GM21737 (cell line): ENCODE data around the gene PKM.
"Not testable (repeated sequence)": the region's sequence is repeated elsewhere in the genome, so short reads cannot be mapped to it uniquely, and the experiment has no call there.

Experiments used
- ATAC-seq: cut with Tn5 transposase; IDR thresholded peaks from one replicate; pipeline ENCODE4 v1.9.1; 2021; ENCODE audit warnings: mild to moderate bottlenecking, moderate library complexity; ENCODE audit not compliant: unreplicated experiment

Gene PKM

DNA sequence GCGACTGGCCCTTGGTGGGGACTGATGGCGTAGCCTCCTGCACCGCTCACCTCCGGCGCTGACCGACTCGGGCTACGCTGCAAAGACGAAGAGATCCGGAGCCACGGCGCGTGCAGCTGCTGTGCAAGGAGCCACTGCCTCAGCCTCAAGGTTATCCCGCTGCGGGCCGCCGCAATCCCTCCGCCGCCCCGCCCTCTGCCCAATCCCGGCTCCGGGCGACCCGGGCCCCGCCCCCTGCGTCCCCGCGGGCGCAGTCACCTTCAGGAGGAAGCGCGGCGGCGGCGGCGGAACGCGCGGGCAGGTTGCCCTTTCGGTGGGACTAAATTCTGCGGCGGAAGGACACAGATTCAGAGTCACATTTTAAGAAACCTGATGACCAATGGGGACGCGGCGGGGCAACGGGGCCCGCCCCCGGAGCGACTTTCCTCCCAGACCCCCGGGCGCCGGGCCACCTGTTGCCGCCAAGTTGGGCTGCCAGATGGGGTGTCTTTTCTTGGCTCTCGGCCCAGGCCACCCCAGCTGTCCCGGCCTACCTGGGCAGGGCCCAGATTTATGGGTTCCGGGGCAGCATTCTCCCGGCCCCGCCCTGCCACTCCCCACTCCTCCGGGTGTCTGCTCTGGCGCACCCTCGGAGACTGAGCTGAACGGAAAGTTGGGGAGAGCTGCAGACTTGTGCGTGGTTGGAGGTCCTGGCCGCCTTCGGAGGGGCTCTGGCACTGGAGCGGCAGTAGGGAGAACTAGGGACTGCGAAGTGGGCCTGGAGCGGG lies at the start of gene PKM:
Gene PKM (minus strand): TSS at position 125 of the 767 bp plus-strand sequence. CDS start 12,093 bp downstream, outside the sequence.
- peak; percentile 37 for ATAC-seq

DNA sequence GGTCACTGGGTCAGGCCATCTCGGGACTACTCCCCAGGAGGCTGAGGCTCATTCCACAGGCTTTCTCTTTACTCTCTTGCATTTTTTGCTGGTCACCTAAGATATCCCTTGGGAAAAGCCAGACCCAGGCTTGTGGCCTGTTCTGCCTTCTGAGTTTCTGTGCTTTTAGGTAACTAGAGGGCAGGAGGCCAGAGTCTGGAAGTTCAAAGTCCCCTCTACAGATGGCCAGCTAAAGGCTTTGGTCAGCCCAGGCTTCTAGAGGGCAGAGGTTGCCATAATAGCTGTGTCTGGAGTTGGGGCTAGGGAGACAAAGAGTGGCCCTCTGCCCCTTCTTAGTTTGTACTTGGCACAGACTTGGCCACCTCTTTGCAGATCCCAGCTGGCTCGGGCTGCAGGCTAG lies 49.8 kb upstream of the PKM start:
- ATAC-seq = no peak

DNA sequence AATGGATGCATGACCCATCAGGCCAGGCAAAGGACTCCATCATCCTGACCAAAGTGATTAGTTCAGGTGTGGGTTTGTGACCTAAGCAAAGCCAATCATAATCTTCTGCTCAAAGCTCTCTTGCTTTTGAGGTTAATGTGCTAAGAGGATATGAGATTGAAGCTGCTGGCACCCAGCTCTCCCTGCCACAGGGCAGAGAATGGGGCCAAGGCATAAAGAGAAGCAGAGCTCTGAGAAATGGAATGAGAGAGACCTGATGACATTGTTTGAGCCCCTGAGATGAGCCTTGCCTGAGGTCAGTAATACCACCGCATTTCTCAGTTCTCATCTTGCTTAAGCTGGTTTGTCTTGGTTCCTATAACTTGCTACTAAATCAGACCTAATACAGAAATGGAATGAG lies 47.7 kb upstream of the PKM start:
- no peak for ATAC-seq

DNA sequence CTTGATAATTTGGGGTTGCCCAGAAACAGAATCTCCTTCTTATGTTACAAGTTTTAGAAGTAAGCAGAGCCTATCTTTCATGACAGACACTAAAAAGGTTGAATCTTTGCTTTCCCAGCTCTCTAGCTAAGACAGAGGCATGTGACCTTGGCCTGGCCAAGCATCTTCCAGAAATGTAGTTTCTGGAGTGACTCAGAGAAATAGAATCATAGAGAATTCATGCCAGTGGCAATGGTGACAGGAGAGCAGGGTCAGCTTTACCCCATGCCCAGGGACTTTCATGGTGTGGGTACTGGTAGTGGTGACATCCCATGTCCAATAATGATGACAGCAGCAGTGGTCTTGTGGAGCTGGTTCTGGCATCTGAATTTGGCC lies 45.3 kb upstream of the PKM start:
- ATAC-seq = no peak

DNA sequence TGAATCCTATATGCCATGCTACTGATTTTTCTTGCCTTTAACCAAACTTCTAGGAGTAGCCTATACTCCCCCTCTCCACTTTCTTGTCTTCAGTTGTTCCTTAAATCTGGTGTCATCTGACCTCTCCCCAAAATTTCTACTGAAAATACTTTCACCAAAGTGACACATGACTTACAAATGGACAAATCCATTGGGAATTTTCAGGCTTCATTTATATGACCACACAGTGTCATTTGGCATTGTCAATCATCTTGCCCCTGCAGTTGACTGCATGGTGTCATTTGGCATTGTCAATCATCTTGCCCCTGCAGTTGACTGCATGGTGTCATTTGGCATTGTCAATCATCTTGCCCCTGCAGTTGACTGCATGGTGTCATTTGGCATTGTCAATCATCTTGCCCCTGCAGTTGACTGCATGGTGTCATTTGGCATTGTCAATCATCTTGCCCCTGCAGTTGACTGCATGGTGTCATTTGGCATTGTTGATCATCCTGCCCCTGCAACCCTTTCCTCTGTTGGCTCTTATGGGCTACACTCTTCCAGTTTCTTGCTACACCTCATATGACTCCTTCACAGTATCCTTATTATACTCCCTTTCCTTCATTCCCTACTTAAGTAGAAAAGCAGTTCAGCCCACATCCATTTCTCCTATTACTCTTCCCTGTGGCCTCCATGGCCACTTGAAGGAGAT lies 44.8 kb upstream of the PKM start:
- not testable (repeated sequence) for ATAC-seq

DNA sequence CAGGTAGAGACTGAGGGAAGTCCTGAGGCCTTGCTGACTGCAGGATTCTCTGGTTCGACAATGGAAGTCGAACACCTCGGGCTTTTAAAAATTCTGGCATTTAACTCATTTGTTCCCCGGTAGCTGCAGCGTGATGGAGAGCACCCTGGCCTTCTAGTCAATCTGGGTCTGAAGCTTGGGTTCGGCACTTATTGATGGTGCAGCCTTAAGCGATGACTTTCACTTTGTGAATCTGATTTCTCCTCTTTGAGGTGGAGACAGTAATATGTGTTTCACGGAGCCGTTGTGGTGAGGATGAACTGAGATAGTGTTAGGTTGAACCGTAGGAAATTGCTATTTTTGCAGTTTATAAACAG lies 42.0 kb upstream of the PKM start:
- ATAC-seq = no peak

DNA sequence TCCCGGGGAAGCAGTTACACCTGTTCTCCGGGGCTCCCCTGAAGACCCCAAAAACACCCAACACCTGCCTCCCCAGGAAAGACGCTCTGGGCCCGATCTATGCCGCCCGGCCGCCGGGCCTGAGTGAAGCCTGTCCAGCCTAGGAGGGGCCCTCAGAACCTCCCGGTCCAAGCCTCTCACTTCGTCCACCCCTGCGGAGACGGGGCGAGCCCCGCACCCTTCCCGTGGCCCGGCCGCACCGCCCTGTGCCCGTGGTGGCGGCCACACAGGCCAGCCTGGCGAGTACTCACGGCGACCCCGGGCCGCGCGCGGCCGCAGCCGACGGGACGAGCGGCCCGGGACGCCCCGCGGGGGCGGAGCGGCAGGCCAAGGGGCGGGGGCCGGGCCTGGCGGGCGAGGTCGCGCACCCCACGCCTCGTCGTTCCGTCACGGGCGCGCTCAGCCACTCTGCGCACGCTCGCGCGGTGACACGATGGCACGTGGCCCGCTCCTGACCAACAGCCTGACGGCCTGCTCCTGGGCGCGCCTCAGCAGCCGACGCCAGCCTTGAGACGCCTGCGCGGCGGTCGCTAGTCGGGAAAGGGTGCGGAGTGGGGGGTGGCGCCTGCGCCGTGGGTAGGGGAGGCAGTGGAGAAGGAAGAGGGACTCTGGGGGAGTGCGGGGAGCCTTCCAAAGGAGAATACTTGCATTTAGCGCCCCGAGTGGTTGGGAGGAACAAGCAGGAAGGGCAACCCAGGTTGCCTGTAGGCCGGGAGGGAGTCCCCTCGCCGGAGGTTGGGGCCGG lies 41.4 kb upstream of the PKM start, which contains the start of gene PARP6:
Gene PARP6 (minus strand): TSS at position 342 of the 784 bp plus-strand sequence. CDS start 5,077 bp downstream, outside the sequence.
- ATAC-seq = peak; percentile 96

DNA sequence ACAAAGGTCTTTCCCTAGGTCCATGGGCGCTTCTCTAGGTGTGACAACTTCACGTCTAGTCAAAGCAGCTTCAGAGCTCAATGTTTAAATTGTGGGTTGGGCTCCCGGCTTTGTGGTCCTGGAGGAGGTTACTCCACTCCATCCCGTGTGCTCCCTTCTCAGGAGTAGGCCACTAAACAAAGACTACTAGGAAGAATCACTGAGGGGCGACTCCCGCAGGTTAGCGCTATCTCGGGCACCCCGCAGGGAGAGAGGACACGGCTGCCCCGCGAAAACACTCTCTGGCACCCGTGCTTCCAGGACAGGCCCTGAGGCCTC lies 40.9 kb upstream of the PKM start:
- ATAC-seq = no peak

DNA sequence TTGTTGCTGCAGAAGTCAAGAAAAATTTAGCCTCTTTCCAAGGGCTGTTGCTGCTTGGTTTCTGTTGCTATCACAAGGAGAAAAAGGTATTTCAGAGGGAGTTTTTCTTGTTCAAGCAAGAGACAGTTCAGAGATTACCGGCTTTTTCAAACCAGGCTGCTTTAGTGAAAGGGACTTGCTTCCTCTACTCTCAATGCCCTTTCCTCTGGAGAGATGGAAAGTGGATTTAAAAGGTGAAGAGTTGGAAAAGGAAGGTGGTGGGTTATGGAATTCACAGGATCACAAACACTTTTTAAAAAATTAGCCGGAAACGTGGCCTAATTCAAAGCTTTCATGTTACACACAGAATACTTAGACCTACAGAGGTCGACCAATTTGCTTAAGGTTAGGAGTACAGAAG lies 40.2 kb upstream of the PKM start:
- no peak for ATAC-seq

DNA sequence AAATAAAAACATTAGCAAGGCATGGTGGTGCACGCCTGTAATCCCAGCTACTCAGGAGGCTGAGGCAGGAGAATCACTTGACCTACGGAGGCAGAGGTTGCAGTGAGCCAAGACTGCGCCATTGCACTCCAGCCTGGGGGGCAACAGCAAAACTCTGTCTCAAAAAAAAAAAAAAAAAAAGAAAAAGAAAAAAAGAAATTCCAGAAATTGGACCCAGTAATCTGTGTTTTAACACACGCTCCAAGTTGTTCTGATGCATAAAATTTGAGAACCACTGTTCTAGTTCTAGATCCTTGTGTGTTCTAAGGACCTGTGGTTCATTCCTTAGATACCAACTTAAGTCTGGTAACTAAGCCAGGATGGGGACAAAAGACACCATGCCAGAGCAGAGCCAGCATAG lies 38.7 kb upstream of the PKM start:
- ATAC-seq = no peak

DNA sequence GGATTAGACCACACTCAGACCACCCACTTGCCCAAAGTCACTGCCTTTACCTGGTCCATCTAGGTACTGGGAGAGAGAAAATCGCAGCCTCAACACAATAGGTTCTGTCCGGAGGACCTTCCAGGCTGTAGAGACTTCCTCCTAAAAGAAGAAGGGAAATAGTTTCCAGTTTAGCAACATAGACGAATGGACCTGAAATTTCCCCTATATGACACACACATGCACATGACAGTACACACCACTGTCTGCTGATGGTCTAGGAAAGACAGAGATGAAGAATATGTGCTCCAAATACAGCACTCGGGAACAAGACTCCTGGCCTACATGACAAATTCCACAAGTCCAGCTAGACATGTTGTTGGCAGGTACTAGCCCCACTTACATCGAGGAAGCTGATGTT lies 34.0 kb upstream of the PKM start:
- no peak for ATAC-seq

DNA sequence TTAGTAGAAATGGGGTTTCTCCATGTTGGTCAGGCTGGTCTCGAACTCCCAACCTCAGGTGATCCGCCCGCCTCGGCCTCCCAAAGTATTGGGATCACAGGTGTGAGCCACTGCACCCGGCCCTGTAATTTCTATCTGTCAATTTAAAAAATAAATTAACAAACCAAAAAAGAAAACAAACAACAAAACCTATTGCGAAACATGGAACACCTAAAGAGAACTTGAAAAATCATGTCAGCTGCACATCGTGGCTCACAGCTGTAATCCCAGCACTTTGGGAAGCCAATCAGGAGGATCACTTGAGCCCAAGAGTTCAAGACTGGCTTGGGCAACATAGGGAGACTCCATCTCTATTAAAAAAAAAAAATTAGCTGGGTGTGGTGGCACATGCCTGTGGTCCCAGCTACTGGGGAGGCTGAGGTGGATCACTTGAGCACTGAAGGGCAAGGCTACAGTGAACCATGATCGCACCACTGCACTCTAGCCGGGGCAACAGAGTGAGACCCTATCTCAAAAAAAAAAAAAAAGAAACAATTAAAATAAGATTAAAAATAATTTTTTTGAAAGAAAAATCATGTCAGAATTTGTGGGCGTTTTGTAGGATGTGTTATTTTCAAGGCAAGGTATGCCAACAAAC lies 21.8 kb upstream of the PKM start:
- ATAC-seq = no peak

DNA sequence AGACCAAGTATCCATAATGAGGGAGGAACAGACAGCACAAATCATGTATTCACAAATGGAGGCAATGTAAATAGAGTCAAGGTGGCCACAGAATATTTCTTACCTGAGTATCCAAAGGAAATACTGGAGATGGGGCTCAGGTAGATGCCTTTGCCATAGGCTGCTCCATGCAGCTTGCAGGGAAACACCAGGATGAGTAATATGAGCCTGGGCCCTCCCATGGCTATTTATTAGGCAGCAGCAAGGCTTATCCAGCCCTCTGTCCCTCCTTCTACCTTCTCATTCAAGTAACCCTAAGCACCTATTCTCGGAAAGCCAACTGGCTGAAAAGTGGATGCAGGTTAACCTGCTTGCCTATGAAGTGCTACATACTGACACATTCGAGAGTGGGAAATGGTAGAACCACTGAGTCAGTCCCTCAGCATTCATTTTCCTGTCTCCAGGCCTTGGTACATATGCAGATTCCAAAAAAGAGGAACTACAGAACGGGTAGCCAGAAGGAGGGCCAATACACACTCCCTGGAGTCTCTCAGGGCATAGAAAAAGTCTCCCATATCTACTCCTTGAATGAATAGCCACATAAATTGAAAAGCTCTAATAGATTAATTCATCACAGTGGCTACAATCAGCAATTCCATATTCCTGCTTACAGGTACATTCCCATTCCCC lies 18.3 kb upstream of the PKM start:
- ATAC-seq = no peak

DNA sequence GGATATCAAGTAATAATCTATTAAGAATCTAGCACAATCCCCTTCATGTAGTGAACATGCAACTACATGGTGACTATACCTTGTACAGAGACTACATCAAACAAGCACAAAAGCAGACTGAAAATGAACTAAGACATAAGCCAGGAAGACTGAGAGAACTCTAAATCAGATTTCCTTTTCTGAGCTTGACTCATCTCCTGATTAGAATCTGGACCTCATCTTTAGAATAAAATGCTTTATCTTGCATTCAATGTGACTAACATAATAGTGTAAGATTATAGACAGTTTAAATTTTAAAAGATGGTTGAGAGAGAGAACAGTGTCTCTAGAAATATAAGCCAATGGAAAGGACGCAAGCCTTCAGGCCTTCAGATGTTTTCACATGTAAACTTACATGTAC lies 17.5 kb upstream of the PKM start:
- ATAC-seq = no peak

DNA sequence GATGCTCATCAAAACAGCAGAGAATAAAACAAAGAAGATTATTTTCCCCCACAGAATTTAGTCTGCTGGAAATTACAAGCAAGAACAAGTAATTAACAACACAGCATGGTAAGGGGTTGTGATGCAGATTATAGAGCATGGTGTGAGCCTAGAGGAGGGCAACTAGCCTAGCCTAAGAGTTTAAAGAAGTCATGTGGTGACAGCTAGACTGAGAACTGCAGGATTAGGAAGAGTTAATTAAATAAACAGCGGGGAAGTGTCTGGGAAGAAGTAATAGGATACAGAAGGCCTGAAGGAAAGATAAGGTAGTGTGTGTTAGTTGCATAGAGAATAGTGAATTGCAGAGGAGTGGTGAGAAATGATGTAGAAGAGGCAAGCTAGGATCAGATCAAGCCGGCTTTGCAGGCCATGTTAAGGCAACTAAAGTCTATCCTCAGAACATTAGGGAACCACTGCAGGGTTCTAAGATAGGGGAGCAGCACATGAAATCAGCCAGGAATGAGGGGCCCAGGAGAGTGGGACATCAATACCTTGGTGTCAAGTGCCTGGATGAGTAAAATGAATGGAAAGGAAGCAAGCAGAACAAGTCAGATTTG lies 11.9 kb upstream of the PKM start:
- ATAC-seq = no peak

DNA sequence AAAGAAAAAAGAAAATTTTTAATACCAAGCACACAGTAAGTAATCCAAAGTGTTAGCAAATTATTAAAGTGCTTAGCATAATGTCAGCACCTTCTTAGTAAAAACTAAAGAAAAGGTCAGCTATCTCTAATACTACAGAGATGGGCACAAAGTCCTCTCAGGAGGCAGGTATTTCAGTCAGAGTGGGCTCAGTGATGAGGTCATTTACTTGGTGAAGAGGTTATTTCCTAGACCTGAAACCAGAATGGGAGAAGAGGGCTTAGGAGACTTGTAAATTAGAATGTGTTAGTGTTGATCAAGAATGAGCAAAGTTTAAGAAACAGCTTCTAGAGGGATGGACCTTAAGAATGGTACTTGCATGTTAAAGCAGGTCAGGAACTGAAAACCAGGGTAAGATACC lies 8.7 kb upstream of the PKM start:
- ATAC-seq = no peak

DNA sequence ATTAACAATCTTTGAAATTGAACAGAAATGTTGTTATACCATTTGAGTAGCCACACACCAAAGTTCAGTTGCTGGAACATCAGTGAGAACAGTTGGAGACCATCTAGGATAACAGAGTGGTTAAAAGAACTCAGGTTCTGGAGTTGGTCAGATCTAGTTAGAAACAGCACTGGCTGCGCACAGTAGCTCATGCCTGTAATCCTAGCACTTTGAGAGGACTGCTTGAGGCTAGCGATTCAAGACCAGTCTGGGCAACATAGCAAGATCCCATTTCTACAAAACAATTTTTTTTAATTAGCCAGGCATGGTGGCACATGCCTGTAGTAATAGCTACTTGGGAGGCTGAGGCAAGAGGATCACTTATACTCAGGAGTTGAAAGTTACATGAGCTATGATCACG lies 7.6 kb upstream of the PKM start:
- ATAC-seq = no peak

DNA sequence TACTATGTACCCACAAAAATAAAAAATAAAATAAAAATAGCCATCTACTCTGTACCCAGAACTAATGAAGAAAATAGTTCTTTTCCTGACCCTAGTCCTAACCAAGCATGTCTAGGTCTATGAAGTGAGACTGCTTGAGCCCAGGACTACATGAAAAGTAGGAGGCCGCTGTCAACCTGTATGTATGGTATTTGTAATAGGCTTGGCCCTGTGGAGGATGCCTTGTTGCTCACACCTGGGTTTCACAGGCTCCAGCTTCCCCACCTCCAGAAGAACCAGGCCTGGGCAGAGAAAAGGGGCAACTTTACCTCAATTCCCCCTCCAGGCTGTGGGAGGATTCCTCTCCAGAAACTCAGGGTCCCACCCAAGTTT lies 6.8 kb upstream of the PKM start:
- ATAC-seq = no peak

DNA sequence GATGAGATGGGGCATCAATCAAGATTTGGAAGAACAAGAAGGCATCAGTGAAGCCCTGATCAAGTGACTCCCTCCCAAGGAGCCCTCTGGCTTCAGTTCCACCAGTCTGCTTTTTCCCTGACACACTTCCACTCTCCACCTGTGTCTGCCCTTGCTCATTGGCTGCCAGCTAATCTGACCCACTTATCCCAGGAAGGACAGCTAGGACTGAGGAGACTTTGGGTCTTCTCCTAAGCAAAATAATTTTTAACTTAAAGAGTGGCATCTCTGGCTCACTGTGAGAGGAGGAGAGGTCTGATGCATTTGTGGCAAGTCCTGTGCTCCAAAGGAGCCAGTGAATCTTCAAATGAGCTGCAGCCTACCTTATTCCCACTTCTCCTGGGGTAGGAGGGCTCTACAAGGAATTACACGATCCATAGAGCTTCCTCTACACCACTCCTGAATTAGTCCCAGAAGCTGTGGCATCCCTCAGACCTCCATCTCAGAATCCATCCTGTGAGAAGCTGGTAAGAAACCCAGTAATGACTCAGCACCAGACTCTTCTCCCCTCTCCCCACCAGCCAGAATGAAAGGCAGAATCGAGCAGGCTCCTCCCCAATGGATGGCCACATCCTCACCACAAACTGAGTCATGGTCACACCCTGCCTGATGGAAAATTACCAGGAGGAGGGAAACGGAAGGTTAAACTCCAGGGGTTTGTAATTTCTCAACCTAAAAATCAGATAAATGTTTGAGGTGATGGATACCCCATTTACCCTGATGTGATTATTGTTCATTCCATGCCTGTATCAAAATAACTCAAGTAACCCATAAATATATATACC lies 6.3 kb upstream of the PKM start:
- ATAC-seq = peak; percentile 80
